Measurements from ENCODE around the gene TESK1. TPM values are rescaled to one million over a fixed set of nuclear protein-coding genes. Genes with fewer than 3 reads are reported as not detected.

TESK1 gene
- total and polyA plus RNA-seq, 2 of the 8 experiments (the other 6 are each of a cell fraction or from before 2014, with no cell fraction given), result 13.5 to 13.9 TPM

DNA sequence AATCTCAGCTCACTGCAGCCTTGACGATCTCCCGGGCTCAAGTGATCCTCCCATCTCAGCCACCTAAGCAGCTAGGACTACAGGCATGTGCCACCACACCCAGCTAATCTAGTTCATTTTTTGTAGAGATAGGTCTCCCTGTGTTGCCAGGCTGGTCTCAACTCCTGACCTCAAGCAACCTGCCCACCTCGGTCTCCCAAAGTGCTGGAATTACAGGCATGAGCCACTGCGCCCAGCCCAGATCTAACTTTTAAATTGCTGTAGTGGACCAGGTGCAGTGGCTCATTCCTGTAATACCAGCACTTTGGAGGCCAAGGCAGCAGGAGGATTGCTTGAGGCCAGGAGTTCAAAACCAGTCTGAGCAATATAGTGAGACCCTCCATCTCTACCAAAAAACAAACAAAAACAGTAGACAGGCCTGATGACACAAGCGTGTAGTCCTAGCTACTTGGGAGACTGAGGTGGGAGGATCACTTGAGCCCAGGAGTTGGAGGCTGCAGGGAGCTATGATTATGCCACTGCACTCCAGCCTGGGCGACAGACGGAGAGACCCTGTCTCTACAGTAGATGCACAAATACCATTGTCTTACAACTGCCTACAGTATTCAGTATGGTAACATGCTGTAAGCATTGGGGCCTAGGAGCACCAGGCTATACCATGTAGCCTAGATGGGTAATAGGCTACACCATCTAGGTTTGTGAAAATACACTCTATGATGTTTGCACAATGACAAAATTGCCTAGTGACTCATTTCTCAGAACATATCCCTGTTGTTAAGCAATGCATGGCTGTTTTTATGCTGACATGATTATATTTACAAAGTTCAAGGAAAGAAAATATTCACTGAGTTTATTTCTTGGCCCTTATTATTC, 47.1 kb downstream of the TESK1 start (continued):
- TF ChIP-seq, protein P1, sequence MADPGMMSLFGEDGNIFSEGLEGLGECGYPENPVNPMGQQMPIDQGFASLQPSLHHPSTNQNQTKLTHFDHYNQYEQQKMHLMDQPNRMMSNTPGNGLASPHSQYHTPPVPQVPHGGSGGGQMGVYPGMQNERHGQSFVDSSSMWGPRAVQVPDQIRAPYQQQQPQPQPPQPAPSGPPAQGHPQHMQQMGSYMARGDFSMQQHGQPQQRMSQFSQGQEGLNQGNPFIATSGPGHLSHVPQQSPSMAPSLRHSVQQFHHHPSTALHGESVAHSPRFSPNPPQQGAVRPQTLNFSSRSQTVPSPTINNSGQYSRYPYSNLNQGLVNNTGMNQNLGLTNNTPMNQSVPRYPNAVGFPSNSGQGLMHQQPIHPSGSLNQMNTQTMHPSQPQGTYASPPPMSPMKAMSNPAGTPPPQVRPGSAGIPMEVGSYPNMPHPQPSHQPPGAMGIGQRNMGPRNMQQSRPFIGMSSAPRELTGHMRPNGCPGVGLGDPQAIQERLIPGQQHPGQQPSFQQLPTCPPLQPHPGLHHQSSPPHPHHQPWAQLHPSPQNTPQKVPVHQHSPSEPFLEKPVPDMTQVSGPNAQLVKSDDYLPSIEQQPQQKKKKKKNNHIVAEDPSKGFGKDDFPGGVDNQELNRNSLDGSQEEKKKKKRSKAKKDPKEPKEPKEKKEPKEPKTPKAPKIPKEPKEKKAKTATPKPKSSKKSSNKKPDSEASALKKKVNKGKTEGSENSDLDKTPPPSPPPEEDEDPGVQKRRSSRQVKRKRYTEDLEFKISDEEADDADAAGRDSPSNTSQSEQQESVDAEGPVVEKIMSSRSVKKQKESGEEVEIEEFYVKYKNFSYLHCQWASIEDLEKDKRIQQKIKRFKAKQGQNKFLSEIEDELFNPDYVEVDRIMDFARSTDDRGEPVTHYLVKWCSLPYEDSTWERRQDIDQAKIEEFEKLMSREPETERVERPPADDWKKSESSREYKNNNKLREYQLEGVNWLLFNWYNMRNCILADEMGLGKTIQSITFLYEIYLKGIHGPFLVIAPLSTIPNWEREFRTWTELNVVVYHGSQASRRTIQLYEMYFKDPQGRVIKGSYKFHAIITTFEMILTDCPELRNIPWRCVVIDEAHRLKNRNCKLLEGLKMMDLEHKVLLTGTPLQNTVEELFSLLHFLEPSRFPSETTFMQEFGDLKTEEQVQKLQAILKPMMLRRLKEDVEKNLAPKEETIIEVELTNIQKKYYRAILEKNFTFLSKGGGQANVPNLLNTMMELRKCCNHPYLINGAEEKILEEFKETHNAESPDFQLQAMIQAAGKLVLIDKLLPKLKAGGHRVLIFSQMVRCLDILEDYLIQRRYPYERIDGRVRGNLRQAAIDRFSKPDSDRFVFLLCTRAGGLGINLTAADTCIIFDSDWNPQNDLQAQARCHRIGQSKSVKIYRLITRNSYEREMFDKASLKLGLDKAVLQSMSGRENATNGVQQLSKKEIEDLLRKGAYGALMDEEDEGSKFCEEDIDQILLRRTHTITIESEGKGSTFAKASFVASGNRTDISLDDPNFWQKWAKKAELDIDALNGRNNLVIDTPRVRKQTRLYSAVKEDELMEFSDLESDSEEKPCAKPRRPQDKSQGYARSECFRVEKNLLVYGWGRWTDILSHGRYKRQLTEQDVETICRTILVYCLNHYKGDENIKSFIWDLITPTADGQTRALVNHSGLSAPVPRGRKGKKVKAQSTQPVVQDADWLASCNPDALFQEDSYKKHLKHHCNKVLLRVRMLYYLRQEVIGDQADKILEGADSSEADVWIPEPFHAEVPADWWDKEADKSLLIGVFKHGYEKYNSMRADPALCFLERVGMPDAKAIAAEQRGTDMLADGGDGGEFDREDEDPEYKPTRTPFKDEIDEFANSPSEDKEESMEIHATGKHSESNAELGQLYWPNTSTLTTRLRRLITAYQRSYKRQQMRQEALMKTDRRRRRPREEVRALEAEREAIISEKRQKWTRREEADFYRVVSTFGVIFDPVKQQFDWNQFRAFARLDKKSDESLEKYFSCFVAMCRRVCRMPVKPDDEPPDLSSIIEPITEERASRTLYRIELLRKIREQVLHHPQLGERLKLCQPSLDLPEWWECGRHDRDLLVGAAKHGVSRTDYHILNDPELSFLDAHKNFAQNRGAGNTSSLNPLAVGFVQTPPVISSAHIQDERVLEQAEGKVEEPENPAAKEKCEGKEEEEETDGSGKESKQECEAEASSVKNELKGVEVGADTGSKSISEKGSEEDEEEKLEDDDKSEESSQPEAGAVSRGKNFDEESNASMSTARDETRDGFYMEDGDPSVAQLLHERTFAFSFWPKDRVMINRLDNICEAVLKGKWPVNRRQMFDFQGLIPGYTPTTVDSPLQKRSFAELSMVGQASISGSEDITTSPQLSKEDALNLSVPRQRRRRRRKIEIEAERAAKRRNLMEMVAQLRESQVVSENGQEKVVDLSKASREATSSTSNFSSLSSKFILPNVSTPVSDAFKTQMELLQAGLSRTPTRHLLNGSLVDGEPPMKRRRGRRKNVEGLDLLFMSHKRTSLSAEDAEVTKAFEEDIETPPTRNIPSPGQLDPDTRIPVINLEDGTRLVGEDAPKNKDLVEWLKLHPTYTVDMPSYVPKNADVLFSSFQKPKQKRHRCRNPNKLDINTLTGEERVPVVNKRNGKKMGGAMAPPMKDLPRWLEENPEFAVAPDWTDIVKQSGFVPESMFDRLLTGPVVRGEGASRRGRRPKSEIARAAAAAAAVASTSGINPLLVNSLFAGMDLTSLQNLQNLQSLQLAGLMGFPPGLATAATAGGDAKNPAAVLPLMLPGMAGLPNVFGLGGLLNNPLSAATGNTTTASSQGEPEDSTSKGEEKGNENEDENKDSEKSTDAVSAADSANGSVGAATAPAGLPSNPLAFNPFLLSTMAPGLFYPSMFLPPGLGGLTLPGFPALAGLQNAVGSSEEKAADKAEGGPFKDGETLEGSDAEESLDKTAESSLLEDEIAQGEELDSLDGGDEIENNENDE (IDR thresholded peaks at IDR 0.05; ENCODE audit: insufficient replicate concordance, low read length), result no peak
- no peak for TF ChIP-seq NRF1 (IDR thresholded peaks at IDR 0.05; ENCODE audit: low read depth, low read length)
- TF ChIP-seq SAP30 (IDR thresholded peaks at IDR 0.05; ENCODE audit: insufficient read depth, insufficient replicate concordance, low read length), result no peak
- TF ChIP-seq SP2 (IDR thresholded peaks at IDR 0.05; ENCODE audit: low read length), result no peak
- TF ChIP-seq SP1 (IDR thresholded peaks at IDR 0.05; ENCODE audit: low read depth, low read length), result no peak
- no peak for TF ChIP-seq PHF8 (conservative IDR thresholded peaks at IDR 0.05; ENCODE audit: low read depth, low read length)
- no peak for TF ChIP-seq ASH2L (IDR thresholded peaks at IDR 0.05; ENCODE audit: low read length)
- TF ChIP-seq YY1 (IDR thresholded peaks at IDR 0.05; ENCODE audit: low read depth, low read length), result no peak
